ENCODE data around the gene WWC2. TPM values are rescaled to one million over a fixed set of nuclear protein-coding genes. Genes with fewer than 3 reads are reported as not detected.
A peak's percentile ranks its signal among the peaks of the same experiment; 100 is the strongest.

The WWC2 gene
- total and polyA plus RNA-seq, 2 experiments from 2014 or later, result 50.5 to 74.2 TPM

GRCh38 chr4:183095199-183095512 is 3.9 kb upstream of the WWC2 start (continued):
- TF ChIP-seq EZH2 (IDR thresholded peaks at IDR 0.05; ENCODE audit: low read depth, unreplicated experiment) (no peak), CTCF (conservative IDR thresholded peaks at IDR 0.05; ENCODE audit: low read depth in 2 of 2) (no peak), CREB1 (CRISPR knock-in tag; IDR thresholded peaks at IDR 0.05; ENCODE audit: low read depth) (no peak), ZNF331 (CRISPR knock-in tag; IDR thresholded peaks at IDR 0.05; ENCODE audit: low read depth) (no peak), ETS1 (IDR thresholded peaks at IDR 0.05) (no peak), POLR2AphosphoS5 (IDR thresholded peaks at IDR 0.05; ENCODE audit: low read depth) (no peak), NANOG (IDR thresholded peaks at IDR 0.05; ENCODE audit: borderline replicate concordance) (no peak), EZH2phosphoT487 (IDR thresholded peaks at IDR 0.05; ENCODE audit: unreplicated experiment) (no peak), STAT1 (IDR thresholded peaks at IDR 0.05; ENCODE audit: unreplicated experiment) (no peak), REST (IDR thresholded peaks at IDR 0.05; ENCODE audit: unreplicated experiment) (no peak)

GRCh38 chr4:183096276-183096965 is 2.6 kb upstream of the WWC2 start:
- Histone ChIP-seq H3K27ac (ENCODE audit: low read depth) (no peak overlapping the region), H4K20me1 (replicated peaks; ENCODE audit: insufficient read depth) (peaks cover 7% of the 10 kb centered on the region), H3K4me3 (peak overlapping the region; percentile 88), H3K4me2 (peak overlapping the region; percentile 99), H2AFZ (no peak overlapping the region), H3K9me2 (ENCODE audit: insufficient read depth) (no peaks in the 10 kb centered on the region), H3F3A (replicated peaks; ENCODE audit: low read depth) (no peaks in the 10 kb centered on the region), H3K36me3 (ENCODE audit: insufficient read depth) (no peaks in the 10 kb centered on the region), H3K79me2 (replicated peaks; ENCODE audit: insufficient read depth) (peaks cover 18% of the 10 kb centered on the region), H3K4me1 (ENCODE audit: insufficient read depth) (peaks cover 18% of the 10 kb centered on the region), H3K27me3 (ENCODE audit: insufficient read depth) (peaks cover 13% of the 10 kb centered on the region)
- peaks cover 14% of the 10 kb centered on the region for H3K27me3 Mint-ChIP-seq (ENCODE audit: insufficient read depth, low read depth, poor library complexity)
- peak overlapping the region; percentile 93 for H3K4me3 Mint-ChIP-seq
- peak overlapping the region; percentile 30; the same call in 1 of the 2 replicates for H3K27ac Mint-ChIP-seq
- ATAC-seq (no peak), DNase-seq (ENCODE audit: low spot score) (no peak)
- no peaks in the 10 kb centered on the region; the same call in 2 of the 3 replicates for H3K36me3 Mint-ChIP-seq (ENCODE audit: low read depth)
- H3K9me3 Mint-ChIP-seq, result no peaks in the 10 kb centered on the region
- peaks cover 28% of the 10 kb centered on the region for H3K4me1 Mint-ChIP-seq
- no peak for TF ChIP-seq ETS1 (IDR thresholded peaks at IDR 0.05)
- TF ChIP-seq ZNF462 (CRISPR knock-in tag; IDR thresholded peaks at IDR 0.05), result no peak
